ENCODE results near the gene DCTN4.

DCTN4 gene

GRCh38 chr5:150670948-150671310 lies 87.9 kb downstream of the DCTN4 start:
- no peak for DNase-seq (ENCODE audit: low read depth in 3 of 3)

GRCh38 chr5:150670275-150670947 lies 88.4 kb downstream of the DCTN4 start:
- DNase-seq (ENCODE audit: low read depth in 3 of 3), result no peak

DNA sequence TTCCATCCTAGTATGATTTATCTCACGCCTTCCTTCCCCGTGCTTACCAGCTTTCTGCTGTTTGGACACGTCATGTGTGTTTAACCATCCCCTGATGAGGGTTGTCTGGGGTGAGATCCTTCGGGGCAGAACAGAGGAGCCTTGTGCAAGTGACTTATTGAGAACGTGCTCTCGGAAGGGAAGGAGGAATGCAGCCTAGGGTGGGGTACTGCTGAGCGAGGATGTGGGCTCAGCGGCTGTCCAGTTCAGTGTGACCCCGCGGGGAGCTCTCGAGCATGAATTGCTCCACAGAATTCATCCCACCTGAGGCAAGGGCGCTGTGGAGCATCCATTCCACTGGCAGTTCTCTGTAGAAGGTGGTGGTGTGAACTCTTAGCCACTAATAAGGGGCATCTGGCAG lies 93.8 kb downstream of the DCTN4 start:
- DNase-seq (ENCODE audit: low read depth in 3 of 3), result no peak

GRCh38 chr5:150663936-150664335 lies 94.9 kb downstream of the DCTN4 start:
- DNase-seq (ENCODE audit: low read depth in 3 of 3), result no peak

DNA sequence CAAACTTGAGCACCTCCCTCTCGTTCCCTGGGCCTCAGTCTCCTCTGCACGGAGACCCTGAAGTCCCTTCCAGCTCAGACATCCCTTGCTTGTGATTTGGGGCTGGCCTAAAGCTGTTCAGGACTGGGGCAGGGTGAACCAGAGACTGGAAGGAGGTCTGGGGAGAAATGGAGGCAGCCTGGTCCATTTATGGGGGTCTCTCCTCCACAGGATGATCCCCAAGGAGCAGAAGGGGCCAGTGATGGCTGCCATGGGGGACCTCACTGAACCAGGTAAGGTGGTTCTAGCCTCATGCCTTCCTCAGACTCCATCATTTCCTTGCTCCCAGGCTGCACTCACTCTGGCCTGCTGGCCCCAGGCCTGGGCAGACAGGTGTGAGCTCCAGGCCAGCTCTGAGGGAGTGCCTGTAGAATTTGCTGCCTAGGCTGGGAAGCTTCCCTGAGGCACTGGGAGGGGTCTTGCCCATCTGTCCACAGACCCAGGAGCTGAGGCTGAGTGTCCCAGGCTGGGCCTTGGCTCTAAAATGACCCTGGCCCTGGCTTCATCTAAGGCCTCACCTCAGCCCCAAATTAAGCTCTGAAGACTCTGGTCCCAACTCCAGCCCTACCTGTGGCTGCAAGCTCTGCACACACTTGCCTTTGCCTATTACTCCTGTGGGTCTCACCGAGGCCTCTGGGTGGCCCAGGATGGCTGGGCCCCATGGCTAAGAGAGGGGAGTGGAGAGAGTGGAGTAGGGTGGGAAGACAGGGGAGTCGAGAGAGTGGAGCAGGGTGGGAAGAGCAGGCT lies 95.9 kb downstream of the DCTN4 start:
- no peak for DNase-seq (ENCODE audit: low read depth in 3 of 3)

DNA sequence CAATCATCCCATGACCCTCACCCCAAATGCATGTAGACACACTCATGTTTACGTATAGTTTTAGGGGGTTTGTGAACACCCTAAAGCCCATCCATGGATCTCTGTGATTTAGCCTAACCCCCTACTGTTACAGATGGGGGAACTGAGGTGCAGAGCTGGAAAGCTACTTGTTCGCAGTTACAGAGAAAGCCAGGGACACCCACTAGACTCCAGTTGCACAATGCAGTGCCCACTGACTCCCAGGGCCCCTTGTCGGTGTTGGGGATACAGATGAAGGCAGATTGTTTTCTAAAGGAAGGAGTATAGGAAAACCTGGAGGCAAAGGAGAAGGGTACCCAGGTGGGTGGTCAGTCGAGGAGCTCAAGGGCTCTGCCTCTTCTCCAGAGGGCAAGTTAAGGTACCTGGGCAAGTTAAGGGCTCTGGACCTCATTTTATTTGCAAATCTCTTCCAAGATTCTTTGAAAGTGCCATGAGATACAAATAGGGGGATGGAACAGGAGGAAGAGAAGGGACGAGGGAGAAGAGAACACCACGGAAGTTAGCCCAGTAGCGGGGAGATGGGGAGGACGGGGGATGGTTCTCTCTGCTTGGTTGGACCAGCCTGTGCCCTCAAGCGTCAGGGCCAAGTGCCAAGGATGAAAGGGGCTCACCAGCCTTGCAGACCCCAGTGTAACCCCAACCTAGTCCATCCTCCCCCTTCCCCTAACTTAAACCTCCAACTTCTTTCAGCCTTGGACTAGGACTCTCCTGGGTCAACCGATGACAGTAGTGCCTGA lies 96.8 kb downstream of the DCTN4 start:
- DNase-seq (ENCODE audit: low read depth in 3 of 3), result no peak

DNA sequence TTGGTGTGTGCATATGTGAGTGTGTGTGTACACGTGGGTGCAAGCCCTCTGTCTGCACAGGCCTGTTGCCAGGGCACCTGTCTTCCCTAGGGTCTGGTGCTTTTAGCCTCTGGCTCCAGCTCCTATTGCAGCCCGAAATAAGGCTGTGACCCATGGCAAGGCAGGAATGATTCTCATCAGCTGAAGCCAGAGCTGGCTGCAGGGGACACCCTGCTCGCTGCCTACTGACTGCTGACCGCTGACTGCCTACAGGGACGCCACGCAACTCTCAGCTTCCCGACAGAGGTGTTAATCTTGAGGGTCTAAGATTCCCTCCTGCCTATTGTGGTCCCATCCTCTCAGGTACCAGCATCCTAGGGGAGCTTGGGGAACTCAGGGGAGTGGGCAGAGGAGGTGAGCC lies 97.7 kb downstream of the DCTN4 start, which contains the start of gene MYOZ3:
MYOZ3 (plus strand) TSS at position 166 of the 400 bp plus-strand sequence. CDS start 1,691 bp downstream, outside the sequence.
- no peak for DNase-seq (ENCODE audit: low read depth in 3 of 3)

DNA sequence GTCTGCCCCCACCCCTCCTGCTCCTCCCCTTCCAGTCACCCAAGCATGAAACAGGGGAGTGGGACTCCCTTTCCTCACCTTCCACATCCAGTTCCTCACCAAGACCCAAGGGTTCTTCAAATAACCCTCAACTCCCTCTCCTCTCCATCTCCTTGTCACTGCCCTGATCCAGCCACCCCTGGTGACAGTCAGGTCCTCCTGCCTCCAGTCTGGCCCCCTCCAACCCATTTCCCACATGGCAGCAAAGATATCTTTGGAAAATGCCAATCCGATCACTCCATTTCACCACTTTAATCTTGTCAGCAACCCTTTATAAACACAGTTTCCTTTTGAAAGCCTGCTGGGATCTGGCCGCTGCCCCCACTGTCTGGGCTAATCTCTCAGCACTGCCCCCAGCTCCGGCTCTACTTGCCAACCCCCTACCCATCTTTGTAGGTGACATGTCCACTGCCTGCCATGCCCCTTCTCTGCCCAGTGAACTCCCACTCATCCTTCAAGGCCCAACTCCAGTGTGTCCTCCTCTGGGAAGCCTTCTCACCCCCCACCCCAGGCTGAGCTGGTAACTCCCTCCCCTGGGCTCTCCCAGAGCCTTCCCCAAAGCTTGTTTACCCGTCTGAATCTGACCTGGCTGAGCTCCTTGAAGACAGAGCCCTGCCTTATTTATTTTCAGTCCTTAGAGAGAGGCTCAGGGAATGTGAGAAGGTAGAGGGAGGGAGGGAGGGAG lies 98.5 kb downstream of the DCTN4 start:
- DNase-seq (ENCODE audit: low read depth in 3 of 3), result no peak

DNA sequence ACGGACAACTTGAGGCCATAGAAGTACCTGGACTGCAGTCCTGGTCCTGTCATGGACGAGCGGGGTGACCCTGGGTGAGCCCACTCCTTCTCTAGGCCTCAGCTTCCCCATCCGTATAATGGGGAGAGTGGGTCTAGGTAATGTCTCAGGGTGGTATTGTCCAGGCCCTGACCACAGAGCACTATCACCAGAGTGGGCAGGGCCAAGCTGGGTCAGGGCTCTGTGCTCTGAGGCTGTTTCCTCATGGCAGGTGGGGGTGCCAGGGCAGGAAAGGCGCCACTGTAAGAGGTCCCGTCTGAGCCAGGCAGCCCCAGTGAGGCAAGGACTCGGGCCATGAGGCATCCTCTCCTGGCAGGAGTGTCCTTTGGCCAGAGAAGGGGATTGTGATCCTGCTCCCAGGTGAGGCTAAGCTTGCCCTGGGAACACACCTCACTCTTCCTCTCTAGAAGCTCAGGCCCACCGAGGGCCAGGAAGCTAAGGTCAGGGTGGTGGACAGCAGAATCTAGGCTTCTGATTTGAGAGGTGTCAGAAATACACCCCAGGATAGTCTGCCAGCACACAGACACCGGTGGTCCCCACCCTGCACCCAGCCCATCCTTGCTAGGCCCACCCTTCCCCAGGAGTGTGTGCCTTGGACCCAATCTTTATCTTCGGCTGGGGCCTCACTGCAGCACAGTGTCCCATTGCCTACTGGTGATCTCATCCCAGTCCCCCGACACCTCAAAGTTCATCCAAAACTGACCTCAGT lies 99.3 kb downstream of the DCTN4 start:
- no peak for DNase-seq (ENCODE audit: low read depth in 3 of 3)

DNA sequence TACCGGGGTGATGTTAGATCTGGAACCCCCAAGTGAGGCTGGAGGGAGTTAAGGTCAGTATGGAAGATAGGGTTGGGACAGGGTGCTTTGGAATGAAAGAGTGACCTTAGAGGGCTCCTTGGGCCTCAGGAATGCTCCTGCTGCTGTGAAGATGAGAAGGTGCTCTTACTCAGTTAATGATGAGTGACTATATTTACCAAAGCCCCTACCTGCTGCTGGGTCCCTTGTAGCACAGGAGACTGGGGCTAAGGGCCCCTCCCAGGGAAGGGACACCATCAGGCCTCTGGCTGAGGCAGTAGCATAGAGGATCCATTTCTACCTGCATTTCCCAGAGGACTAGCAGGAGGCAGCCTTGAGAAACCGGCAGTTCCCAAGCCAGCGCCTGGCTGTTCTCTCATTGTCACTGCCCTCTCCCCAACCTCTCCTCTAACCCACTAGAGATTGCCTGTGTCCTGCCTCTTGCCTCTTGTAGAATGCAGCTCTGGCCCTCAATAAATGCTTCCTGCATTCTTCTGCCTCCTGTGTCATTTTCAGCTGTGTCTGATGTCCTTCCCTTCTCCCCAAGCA lies 100.0 kb downstream of the DCTN4 start:
- no peak for DNase-seq (ENCODE audit: low read depth in 3 of 3)
